OCI-LY3 (cell line): ENCODE measurements around the gene TPX2.

ENCODE experiments used
- H2AFZ ChIP-seq: fragments of 200-600, 300-600 bp; shearing (Covaris generic); 2 replicates; pipeline ENCODE4 v1.6.0; 2014; ENCODE audit warnings: antibody characterized with exemption, low read depth, low read length
- H3K27ac ChIP-seq: fragments of 200-600, 300-600 bp; sonication (generic); 2 replicates; pipeline ENCODE4 v1.5.1; 2014; ENCODE audit warnings: mild to moderate bottlenecking, low read length, moderate library complexity, mixed read lengths
- H3K27me3 ChIP-seq: fragments of 200-600, 300-600 bp; sonication (generic); 2 replicates; pipeline ENCODE4 v1.6.1; 2014; ENCODE audit warnings: low read depth, low read length, mixed read lengths
- H3K36me3 ChIP-seq: fragments of 200-600, 300-600 bp; sonication (generic); replicated peaks from 2 replicates; pipeline ENCODE3; 2014; ENCODE audit warnings: low read depth, low read length, mixed read lengths
- H3K4me1 ChIP-seq: fragments of 300-600, 200-600 bp; sonication (generic); 2 replicates; pipeline ENCODE4 v1.6.1; 2014; ENCODE audit warnings: low read length, mixed read lengths
- H3K4me2 ChIP-seq: fragments of 200-600, 300-600 bp; sonication (generic); 2 replicates; pipeline ENCODE4 v1.6.1; 2014; ENCODE audit warnings: low read length, mixed read lengths
- H3K4me3 ChIP-seq: fragments of 300-600, 200-600 bp; sonication (generic); 2 replicates; pipeline ENCODE4 v1.5.1; 2014; ENCODE audit warnings: antibody characterized with exemption, mild to moderate bottlenecking, low read length, moderate library complexity
- H3K79me2 ChIP-seq: fragments of 300-600, 200-600 bp; shearing (Covaris generic); 2 replicates; pipeline ENCODE4 v1.6.1; 2014; ENCODE audit warnings: mild to moderate bottlenecking, low read length, mixed read lengths
- H3K9ac ChIP-seq: fragments of 300-600, 200-600 bp; shearing (Covaris generic); 2 replicates; pipeline ENCODE4 v1.6.0; 2014; ENCODE audit warnings: mild to moderate bottlenecking, low read length, moderate library complexity
- H3K9me3 ChIP-seq: fragments of 200-600, 300-600 bp; shearing (Covaris generic); 2 replicates; pipeline ENCODE4 v1.6.1; 2014; ENCODE audit warnings: low read length, mixed read lengths; ENCODE audit not compliant: insufficient read depth
- H4K20me1 ChIP-seq: fragments of 200-600, 300-600 bp; sonication (generic); 2 replicates; pipeline ENCODE4 v1.6.1; 2016; ENCODE audit warnings: low read length, mixed read lengths; ENCODE audit not compliant: insufficient read depth
- CTCF ChIP-seq: fragments of 200-600, 300-600 bp; sonication (generic); IDR thresholded peaks from 2 replicates; pipeline ENCODE4 v1.5.1; 2014; ENCODE audit warnings: antibody characterized with exemption, low read length, low read depth
- EZH2phosphoT487 ChIP-seq: fragments of 200-600 bp; shearing (Covaris generic); IDR thresholded peaks from 2 replicates; pipeline ENCODE4 v1.6.1; 2018; ENCODE audit warnings: antibody characterized with exemption, mixed run types, low read depth

Gene TPX2

GRCh38 chr20:31705191-31705590, 33.9 kb upstream of the TPX2 start:
- peaks cover 52% of the 10 kb centered on the region for H3K36me3 ChIP-seq
- no peaks in the 10 kb centered on the region for H3K9me3 ChIP-seq
- no peak overlapping the region for H2AFZ ChIP-seq
- no peaks in the 10 kb centered on the region for H3K27me3 ChIP-seq
- peaks cover 44% of the 10 kb centered on the region for H4K20me1 ChIP-seq
- no peak overlapping the region for H3K4me3 ChIP-seq
- H3K4me2 ChIP-seq, result peak overlapping the region; percentile 39
- H3K4me1 ChIP-seq, result peaks cover 46% of the 10 kb centered on the region
- peaks cover 73% of the 10 kb centered on the region for H3K79me2 ChIP-seq
- H3K27ac ChIP-seq, result 0 out of 2 replicates have a peak overlapping the region, but pooled peaks have one; percentile 66
- no peak for TF ChIP-seq CTCF
- TF ChIP-seq EZH2phosphoT487, result no peak
- H3K9ac ChIP-seq, result no peak overlapping the region

GRCh38 chr20:31705598-31706597, 33.2 kb upstream of the TPX2 start:
- no peaks in the 10 kb centered on the region for H3K9me3 ChIP-seq
- H3K27me3 ChIP-seq, result no peaks in the 10 kb centered on the region
- H3K79me2 ChIP-seq, result peaks cover 73% of the 10 kb centered on the region
- H2AFZ ChIP-seq, result no peak overlapping the region
- H3K4me2 ChIP-seq, result peak overlapping the region; percentile 39
- H3K4me3 ChIP-seq, result peak overlapping the region; percentile 1; the same call in 1 of the 2 replicates
- TF ChIP-seq EZH2phosphoT487 (no peak), CTCF (no peak)
- peaks cover 49% of the 10 kb centered on the region for H3K36me3 ChIP-seq
- no peak overlapping the region; the same call in 1 of the 2 replicates for H3K9ac ChIP-seq
- H4K20me1 ChIP-seq, result peaks cover 50% of the 10 kb centered on the region
- peaks cover 42% of the 10 kb centered on the region for H3K4me1 ChIP-seq
- H3K27ac ChIP-seq, result peak overlapping the region; percentile 66

GRCh38 chr20:31706607-31707257, 32.4 kb upstream of the TPX2 start:
- Histone ChIP-seq H3K27me3 (no peaks in the 10 kb centered on the region), H4K20me1 (peaks cover 58% of the 10 kb centered on the region), H3K9ac (no peak overlapping the region; the same call in 1 of the 2 replicates), H3K9me3 (no peaks in the 10 kb centered on the region), H3K27ac (peak overlapping the region; percentile 66), H3K4me1 (peaks cover 42% of the 10 kb centered on the region), H2AFZ (no peak overlapping the region), H3K4me2 (peak overlapping the region; percentile 39), H3K4me3 (peak overlapping the region; percentile 1; the same call in 1 of the 2 replicates), H3K36me3 (peaks cover 54% of the 10 kb centered on the region), H3K79me2 (peaks cover 79% of the 10 kb centered on the region)
- TF ChIP-seq CTCF, result no peak
- no peak for TF ChIP-seq EZH2phosphoT487

GRCh38 chr20:31707258-31707615, 31.9 kb upstream of the TPX2 start:
- Histone ChIP-seq H3K4me1 (peaks cover 42% of the 10 kb centered on the region), H3K27me3 (no peaks in the 10 kb centered on the region), H3K9me3 (no peaks in the 10 kb centered on the region), H3K4me3 (no peak overlapping the region), H3K4me2 (peak overlapping the region; percentile 39; the same call in 1 of the 2 replicates), H3K9ac (no peak overlapping the region), H3K36me3 (peaks cover 55% of the 10 kb centered on the region), H3K27ac (no peak overlapping the region), H3K79me2 (peaks cover 80% of the 10 kb centered on the region), H2AFZ (no peak overlapping the region), H4K20me1 (peaks cover 59% of the 10 kb centered on the region)
- TF ChIP-seq EZH2phosphoT487 (no peak), CTCF (no peak)
